A673 (cell line): ENCODE data around the gene CCL1.

Experiments
- EZH2 ChIP-seq: fragments of 200-600 bp; sonication (generic); IDR thresholded peaks from 2 replicates; pipeline ENCODE4 v1.6.1; 2017; ENCODE audit warnings: borderline replicate concordance, low read depth, mild to moderate bottlenecking, mixed read lengths, antibody characterized with exemption, low read length; ENCODE audit not compliant: poor library complexity, severe bottlenecking
- TF ChIP-seq, protein P1 (sequence below): fragments of 300-800, 200-600 bp; sonication (generic); conservative IDR thresholded peaks from 2 replicates; pipeline ENCODE4 v1.5.1; 2017; ENCODE audit warnings: low read depth, mild to moderate bottlenecking, antibody characterized with exemption, low read length, moderate library complexity, mixed read lengths

GRCh38 chr17:34398990-34399389, 36.0 kb upstream of the CCL1 start:
- TF ChIP-seq, protein P1, sequence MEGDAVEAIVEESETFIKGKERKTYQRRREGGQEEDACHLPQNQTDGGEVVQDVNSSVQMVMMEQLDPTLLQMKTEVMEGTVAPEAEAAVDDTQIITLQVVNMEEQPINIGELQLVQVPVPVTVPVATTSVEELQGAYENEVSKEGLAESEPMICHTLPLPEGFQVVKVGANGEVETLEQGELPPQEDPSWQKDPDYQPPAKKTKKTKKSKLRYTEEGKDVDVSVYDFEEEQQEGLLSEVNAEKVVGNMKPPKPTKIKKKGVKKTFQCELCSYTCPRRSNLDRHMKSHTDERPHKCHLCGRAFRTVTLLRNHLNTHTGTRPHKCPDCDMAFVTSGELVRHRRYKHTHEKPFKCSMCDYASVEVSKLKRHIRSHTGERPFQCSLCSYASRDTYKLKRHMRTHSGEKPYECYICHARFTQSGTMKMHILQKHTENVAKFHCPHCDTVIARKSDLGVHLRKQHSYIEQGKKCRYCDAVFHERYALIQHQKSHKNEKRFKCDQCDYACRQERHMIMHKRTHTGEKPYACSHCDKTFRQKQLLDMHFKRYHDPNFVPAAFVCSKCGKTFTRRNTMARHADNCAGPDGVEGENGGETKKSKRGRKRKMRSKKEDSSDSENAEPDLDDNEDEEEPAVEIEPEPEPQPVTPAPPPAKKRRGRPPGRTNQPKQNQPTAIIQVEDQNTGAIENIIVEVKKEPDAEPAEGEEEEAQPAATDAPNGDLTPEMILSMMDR: no peak
- no peak for TF ChIP-seq EZH2
